HEK293 (cell line): Measurements from ENCODE around the gene NIT1.

Source experiments
- CTCF ChIA-PET: fragments of 350-600 bp; formaldehyde crosslinking; extraction: SDS; loops from one replicate; lab custom pipeline; 2021; ENCODE audit warnings: antibody characterized with exemption; lab: Yijun Ruan, JAX
- POLR2A ChIA-PET: fragments of 300-600 bp; formaldehyde crosslinking; extraction: SDS; loops from one replicate; lab custom pipeline; 2020; ENCODE audit warnings: antibody characterized with exemption, inconsistent platforms; lab: Yijun Ruan, JAX
- H3K27ac ChIP-seq: fragments of 200-500 bp; sonication (Bioruptor generic); 2 replicates; pipeline ENCODE4 v1.5.1; 2014; ENCODE audit warnings: low read depth, low read length, control low read depth, inconsistent platforms; ENCODE audit errors: extremely low read depth
- H3K36me3 ChIP-seq, 2 experiments: fragments of 200-500 bp in 1 of 2; sonication (Bioruptor generic) in 1 of 2; 1 replicate in 1 of 2; 2 replicates in 1 of 2; pipeline ENCODE4 v1.5.1; 2014 to 2017; ENCODE audit warnings: inconsistent platforms in 2 of 2, low read length in 2 of 2; ENCODE audit not compliant: control insufficient read depth in 2 of 2, insufficient read depth in 1 of 2
- H3K4me1 ChIP-seq: fragments of 200-500 bp; sonication (Bioruptor generic); 2 replicates; pipeline ENCODE4 v1.5.1; 2014; ENCODE audit warnings: mild to moderate bottlenecking, low read length, inconsistent platforms; ENCODE audit not compliant: control insufficient read depth, insufficient read depth
- H3K4me3 ChIP-seq: 2 replicates; pipeline ENCODE4 v1.5.1; 2011; ENCODE audit warnings: low read depth, mild to moderate bottlenecking, control low read depth, low read length, moderate library complexity
- H3K9me3 ChIP-seq: fragments of 200-500 bp; sonication (Bioruptor generic); 2 replicates; pipeline ENCODE4 v1.5.1; 2014; ENCODE audit warnings: low read depth, low read length, inconsistent platforms; ENCODE audit not compliant: control insufficient read depth, insufficient read depth
- BCL11A ChIP-seq: fragments of 450-650 bp; formaldehyde crosslinking; IDR thresholded peaks from 2 replicates; pipeline ENCODE4 v1.5.1; 2016; ENCODE audit warnings: low read depth, missing biosample characterization, missing genetic modification characterization
- GLI2 ChIP-seq: fragments of 450-650 bp; formaldehyde crosslinking; IDR thresholded peaks from 2 replicates; pipeline ENCODE4; 2017; ENCODE audit warnings: missing biosample characterization, missing genetic modification characterization, low read depth, borderline replicate concordance
- IKZF3 ChIP-seq: fragments of 450-650 bp; IDR thresholded peaks from 2 replicates; pipeline ENCODE4 v1.5.0; 2018; ENCODE audit warnings: missing biosample characterization, mild to moderate bottlenecking, missing genetic modification characterization, moderate library complexity
- PRDM2 ChIP-seq: fragments of 450-650 bp; formaldehyde crosslinking; IDR thresholded peaks from 2 replicates; pipeline ENCODE4 v1.5.1; 2016; ENCODE audit warnings: missing biosample characterization, missing genetic modification characterization, borderline replicate concordance
- SETDB1 ChIP-seq: IDR thresholded peaks from one replicate; pipeline ENCODE4 v1.6.1; 2017; ENCODE audit warnings: mild to moderate bottlenecking, low read length, moderate library complexity, mixed read lengths; ENCODE audit not compliant: insufficient read length
- SP3 ChIP-seq: fragments of 450-650 bp; formaldehyde crosslinking; IDR thresholded peaks from 2 replicates; pipeline ENCODE4 v1.5.1; 2016; ENCODE audit warnings: missing biosample characterization, missing genetic modification characterization
- ZBTB20 ChIP-seq: fragments of 450-650 bp; formaldehyde crosslinking; IDR thresholded peaks from 2 replicates; pipeline ENCODE4 v1.5.1; 2016; ENCODE audit warnings: missing biosample characterization, missing genetic modification characterization
- ZBTB8A ChIP-seq: fragments of 450-650 bp; formaldehyde crosslinking; IDR thresholded peaks from 2 replicates; pipeline ENCODE4 v1.5.1; 2016; ENCODE audit warnings: missing biosample characterization, missing genetic modification characterization
- ZFHX2 ChIP-seq: fragments of 450-650 bp; formaldehyde crosslinking; conservative IDR thresholded peaks from 2 replicates; pipeline ENCODE4 v1.5.1; 2016; ENCODE audit warnings: missing biosample characterization, missing genetic modification characterization
- ZNF121 ChIP-seq: fragments of 450-650 bp; formaldehyde crosslinking; IDR thresholded peaks from 2 replicates; pipeline ENCODE4 v1.5.1; 2016; ENCODE audit warnings: missing biosample characterization, missing genetic modification characterization
- ZNF404 ChIP-seq: fragments of 450-650 bp; formaldehyde crosslinking; IDR thresholded peaks from 2 replicates; pipeline ENCODE4 v1.5.1; 2017; ENCODE audit warnings: missing biosample characterization, missing genetic modification characterization
- ZNF449 ChIP-seq: fragments of 450-650 bp; formaldehyde crosslinking; IDR thresholded peaks from 2 replicates; pipeline ENCODE4 v1.5.1; 2017; ENCODE audit warnings: missing biosample characterization, mild to moderate bottlenecking, missing genetic modification characterization, moderate library complexity
- ZNF488 ChIP-seq: fragments of 450-650 bp; formaldehyde crosslinking; IDR thresholded peaks from 2 replicates; pipeline ENCODE4 v1.5.1; 2016; ENCODE audit warnings: missing biosample characterization, missing genetic modification characterization
- ZNF510 ChIP-seq: fragments of 450-650 bp; formaldehyde crosslinking; IDR thresholded peaks from 2 replicates; pipeline ENCODE4 v1.5.1; 2018; ENCODE audit warnings: mild to moderate bottlenecking, missing genetic modification characterization, missing biosample characterization; ENCODE audit not compliant: insufficient replicate concordance
- ZNF544 ChIP-seq: fragments of 450-650 bp; formaldehyde crosslinking; IDR thresholded peaks from 2 replicates; pipeline ENCODE4 v1.5.0; 2017; ENCODE audit warnings: missing biosample characterization, missing genetic modification characterization
- ZNF558 ChIP-seq: fragments of 450-650 bp; formaldehyde crosslinking; IDR thresholded peaks from 2 replicates; pipeline ENCODE4 v1.5.1; 2016; ENCODE audit warnings: missing biosample characterization, missing genetic modification characterization
- ZNF580 ChIP-seq: fragments of 450-650 bp; formaldehyde crosslinking; IDR thresholded peaks from 2 replicates; pipeline ENCODE4 v1.5.1; 2016; ENCODE audit warnings: missing biosample characterization, missing genetic modification characterization
- ZNF654 ChIP-seq: fragments of 450-650 bp; formaldehyde crosslinking; IDR thresholded peaks from 2 replicates; pipeline ENCODE4 v1.5.1; 2016; ENCODE audit warnings: low read depth, missing biosample characterization, missing genetic modification characterization
- ZNF704 ChIP-seq: fragments of 450-650 bp; formaldehyde crosslinking; IDR thresholded peaks from 2 replicates; pipeline ENCODE4 v1.5.1; 2016; ENCODE audit warnings: missing biosample characterization, missing genetic modification characterization
- TF ChIP-seq, protein P1 (sequence below): fragments of 450-650 bp; formaldehyde crosslinking; IDR thresholded peaks from 2 replicates; pipeline ENCODE4 v1.5.1; 2017; ENCODE audit warnings: missing biosample characterization, missing genetic modification characterization

The NIT1 gene

DNA sequence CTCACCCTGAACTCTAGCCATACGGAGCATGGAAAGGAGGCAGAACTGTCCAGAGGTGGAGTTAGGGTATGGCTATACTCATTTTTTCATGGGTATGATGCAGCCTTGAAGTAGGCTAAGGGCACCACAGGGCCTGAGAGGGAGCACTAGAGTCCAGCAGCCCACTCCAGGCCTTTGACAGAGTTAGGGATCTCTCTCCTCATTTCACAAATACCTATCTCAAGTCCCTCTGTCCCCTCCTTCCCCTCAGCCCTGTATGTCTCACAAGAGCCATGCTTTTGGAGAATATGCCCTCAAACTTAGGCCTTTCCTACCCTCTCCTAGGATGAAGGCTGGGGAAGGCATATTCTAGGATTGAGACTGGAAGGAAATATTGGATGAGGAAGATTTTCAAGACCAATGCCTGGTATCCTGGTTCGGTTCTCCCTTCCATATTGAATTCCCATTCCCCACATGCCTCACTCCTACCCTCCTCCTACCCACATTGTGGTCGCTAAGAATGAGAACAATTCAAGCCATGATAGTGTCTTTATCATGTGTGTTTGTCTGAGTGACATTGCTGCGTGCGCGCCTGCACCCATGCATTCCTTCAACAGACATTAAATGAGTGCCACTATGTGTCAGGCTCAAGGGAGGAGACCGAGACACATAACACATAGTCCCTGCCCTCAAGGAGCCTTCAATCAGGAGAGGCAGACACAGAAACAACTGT lies 26.0 kb upstream of the NIT1 start:
- Histone ChIP-seq H3K4me1 (no peaks in the 10 kb centered on the region), H3K4me3 (no peak overlapping the region), H3K36me3 (no peaks in the 10 kb centered on the region), H3K27ac (no peak overlapping the region), H3K9me3 (no peaks in the 10 kb centered on the region)
- POLR2A ChIA-PET = interaction anchor here (0.6 kb wide), 1 partner anchor 53 kb away, joined by 7 read pairs; the partner anchor contains the start of gene TSTD1
- CTCF ChIA-PET = interaction anchor here (0.8 kb wide), 1 partner anchor 102 kb away, joined by 4 read pairs; no protein-coding TSS in a partner anchor
- TF ChIP-seq ZNF654 (tag by site-specific recombination) (no peak), ZNF510 (tag by site-specific recombination) (no peak), ZNF704 (tag by site-specific recombination) (no peak), IKZF3 (tag by site-specific recombination) (no peak), ZBTB20 (tag by site-specific recombination) (no peak), ZNF121 (tag by site-specific recombination) (no peak), PRDM2 (tag by site-specific recombination) (no peak), SETDB1 (no peak), ZBTB8A (tag by site-specific recombination) (no peak), BCL11A (no peak), GLI2 (tag by site-specific recombination) (no peak), ZNF580 (tag by site-specific recombination) (no peak)

- ChIA-PET POLR2A (interaction anchor here (0.6 kb wide), 1 partner anchor 54 kb away, joined by 7 read pairs; the partner anchor contains the start of gene TSTD1), CTCF (interaction anchor here (0.8 to 1.4 kb wide), 2 partner anchors 102 to 138 kb away, joined by 3 to 4 read pairs; partner anchors contain the start of gene ITLN2)
- Histone ChIP-seq H3K36me3 (no peaks in the 10 kb centered on the region), H3K27ac (no peak overlapping the region), H3K9me3 (no peaks in the 10 kb centered on the region), H3K4me3 (no peak overlapping the region), H3K4me1 (no peaks in the 10 kb centered on the region)
- no peak for TF ChIP-seq ZNF404 (tag by site-specific recombination)
- TF ChIP-seq ZNF488 = no peak
- no peak for TF ChIP-seq ZNF558 (tag by site-specific recombination)
- TF ChIP-seq SP3 (tag by site-specific recombination) = no peak
- TF ChIP-seq, protein P1, sequence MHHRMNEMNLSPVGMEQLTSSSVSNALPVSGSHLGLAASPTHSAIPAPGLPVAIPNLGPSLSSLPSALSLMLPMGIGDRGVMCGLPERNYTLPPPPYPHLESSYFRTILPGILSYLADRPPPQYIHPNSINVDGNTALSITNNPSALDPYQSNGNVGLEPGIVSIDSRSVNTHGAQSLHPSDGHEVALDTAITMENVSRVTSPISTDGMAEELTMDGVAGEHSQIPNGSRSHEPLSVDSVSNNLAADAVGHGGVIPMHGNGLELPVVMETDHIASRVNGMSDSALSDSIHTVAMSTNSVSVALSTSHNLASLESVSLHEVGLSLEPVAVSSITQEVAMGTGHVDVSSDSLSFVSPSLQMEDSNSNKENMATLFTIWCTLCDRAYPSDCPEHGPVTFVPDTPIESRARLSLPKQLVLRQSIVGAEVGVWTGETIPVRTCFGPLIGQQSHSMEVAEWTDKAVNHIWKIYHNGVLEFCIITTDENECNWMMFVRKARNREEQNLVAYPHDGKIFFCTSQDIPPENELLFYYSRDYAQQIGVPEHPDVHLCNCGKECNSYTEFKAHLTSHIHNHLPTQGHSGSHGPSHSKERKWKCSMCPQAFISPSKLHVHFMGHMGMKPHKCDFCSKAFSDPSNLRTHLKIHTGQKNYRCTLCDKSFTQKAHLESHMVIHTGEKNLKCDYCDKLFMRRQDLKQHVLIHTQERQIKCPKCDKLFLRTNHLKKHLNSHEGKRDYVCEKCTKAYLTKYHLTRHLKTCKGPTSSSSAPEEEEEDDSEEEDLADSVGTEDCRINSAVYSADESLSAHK (tag by site-specific recombination) = no peak
- TF ChIP-seq ZFHX2 = peak; percentile 97
- no peak for TF ChIP-seq ZNF449
- no peak for TF ChIP-seq ZNF544 (tag by site-specific recombination)
Observed at GRCh38 chr1:161092621-161093028, 25.3 kb upstream of the NIT1 start.
